GM19025 (cell line): ENCODE measurements around the gene TEX44.
"Not testable (repeated sequence)": the region's sequence is repeated elsewhere in the genome, so short reads cannot be mapped to it uniquely, and the experiment has no call there.

Experiments used
- ATAC-seq: cut with Tn5 transposase; IDR thresholded peaks from one replicate; pipeline ENCODE4 v1.9.1; 2021; ENCODE audit warnings: mild to moderate bottlenecking, low read depth, moderate library complexity; ENCODE audit not compliant: unreplicated experiment

Gene TEX44

GRCh38 chr2:231570915-231571314 is 21.7 kb upstream of the TEX44 start:
- ATAC-seq: not testable (repeated sequence)

GRCh38 chr2:231571661-231572191 is 20.9 kb upstream of the TEX44 start:
- no peak for ATAC-seq

- no peak for ATAC-seq
These were observed 19.6 kb upstream of the TEX44 start for GRCh38 chr2:231573096-231573495.

- ATAC-seq: no peak
These were observed 18.8 kb upstream of the TEX44 start for GRCh38 chr2:231573698-231574421.

- ATAC-seq: no peak
These were observed 16.9 kb upstream of the TEX44 start for GRCh38 chr2:231575612-231576256.

GRCh38 chr2:231576465-231576864 is 16.2 kb upstream of the TEX44 start:
- ATAC-seq: no peak

- ATAC-seq: not testable (repeated sequence)
These were observed 14.0 kb upstream of the TEX44 start for GRCh38 chr2:231578655-231579054.

GRCh38 chr2:231579560-231579959 is 13.1 kb upstream of the TEX44 start:
- ATAC-seq: no peak

GRCh38 chr2:231581328-231581727 is 11.3 kb upstream of the TEX44 start:
- no peak for ATAC-seq

GRCh38 chr2:231583982-231584381 is 8.7 kb upstream of the TEX44 start:
- ATAC-seq: no peak

- not testable (repeated sequence) for ATAC-seq
These were observed 4.9 kb upstream of the TEX44 start for GRCh38 chr2:231587744-231588143.

- no peak for ATAC-seq
These were observed 3.0 kb upstream of the TEX44 start for GRCh38 chr2:231589656-231590055.

- ATAC-seq: no peak
These were observed 2.0 kb upstream of the TEX44 start for GRCh38 chr2:231590614-231591013.

GRCh38 chr2:231593666-231594065 is 1.0 kb downstream of the TEX44 start:
- no peak for ATAC-seq

- peak; percentile 80 for ATAC-seq
These were observed 4.4 kb downstream of the TEX44 start for GRCh38 chr2:231597014-231597611.

GRCh38 chr2:231597627-231598026 is 5.0 kb downstream of the TEX44 start:
- no peak for ATAC-seq

- no peak for ATAC-seq
These were observed 8.1 kb downstream of the TEX44 start for GRCh38 chr2:231600619-231601355.

- ATAC-seq: no peak
These were observed 8.9 kb downstream of the TEX44 start for GRCh38 chr2:231601356-231602229.

- ATAC-seq: no peak
These were observed 10.3 kb downstream of the TEX44 start for GRCh38 chr2:231602859-231603467.
